ENCODE data around the gene IFT43.

IFT43 gene

GRCh38 chr14:75985618-75986438 is at the start of gene IFT43:
IFT43 (plus strand) TSS chr14:75985763; CDS start chr14:75985787, 24 bp downstream.
- H3K27me3 ChIP-seq (ENCODE audit: insufficient read depth, low read depth) = no peaks in the 10 kb centered on the region
- TF ChIP-seq CTCF (conservative IDR thresholded peaks at IDR 0.05; ENCODE audit: low read depth, low read length) = no peak
- H3K79me2 ChIP-seq (ENCODE audit: insufficient read depth, low read depth) = no peaks in the 10 kb centered on the region
- peaks cover 24% of the 10 kb centered on the region for H3K4me1 ChIP-seq (ENCODE audit: low read depth, poor library complexity, severe bottlenecking)
- H3K36me3 ChIP-seq (ENCODE audit: insufficient read depth) = no peaks in the 10 kb centered on the region
- no peak within 1 kb of the TSS for H3K4me3 ChIP-seq (IDR thresholded peaks at IDR 0.05; ENCODE audit: insufficient read depth, low read depth, low read length)
- H3K27ac ChIP-seq = no peak within 1 kb of the TSS; the same call in 1 of the 2 replicates
- no peaks in the 10 kb centered on the region for H4K20me1 ChIP-seq (ENCODE audit: insufficient read depth)
- H3K4me2 ChIP-seq = peak within 1 kb of the TSS; percentile 88
- peak within 1 kb of the TSS; percentile 66 for H3K9ac ChIP-seq
- peak within 1 kb of the TSS; percentile 75 for H2AFZ ChIP-seq (ENCODE audit: low read depth)

- Histone ChIP-seq H3K27me3 (ENCODE audit: insufficient read depth, low read depth) (no peaks in the 10 kb centered on the region), H3K9ac (no peak overlapping the region), H3K79me2 (ENCODE audit: insufficient read depth, low read depth) (no peaks in the 10 kb centered on the region), H2AFZ (ENCODE audit: low read depth) (no peak overlapping the region), H3K4me2 (no peak overlapping the region), H3K4me3 (IDR thresholded peaks at IDR 0.05; ENCODE audit: insufficient read depth, low read depth, low read length) (no peak overlapping the region), H3K36me3 (ENCODE audit: insufficient read depth) (no peaks in the 10 kb centered on the region), H4K20me1 (ENCODE audit: insufficient read depth) (no peaks in the 10 kb centered on the region), H3K4me1 (ENCODE audit: low read depth, poor library complexity, severe bottlenecking) (no peaks in the 10 kb centered on the region), H3K27ac (no peak overlapping the region)
- TF ChIP-seq CTCF (conservative IDR thresholded peaks at IDR 0.05; ENCODE audit: low read depth, low read length) = no peak
These were observed 46.4 kb upstream of the IFT43 start for GRCh38 chr14:75939200-75939599.

GRCh38 chr14:75941030-75941429 is 44.5 kb upstream of the IFT43 start:
- H3K36me3 ChIP-seq (ENCODE audit: insufficient read depth) = no peaks in the 10 kb centered on the region
- no peak for TF ChIP-seq CTCF (conservative IDR thresholded peaks at IDR 0.05; ENCODE audit: low read depth, low read length)

GRCh38 chr14:75944607-75945241 is 40.8 kb upstream of the IFT43 start:
- Histone ChIP-seq H3K4me1 (ENCODE audit: low read depth, poor library complexity, severe bottlenecking) (no peaks in the 10 kb centered on the region), H3K4me2 (no peak overlapping the region), H3K36me3 (ENCODE audit: insufficient read depth) (no peaks in the 10 kb centered on the region), H3K4me3 (IDR thresholded peaks at IDR 0.05; ENCODE audit: insufficient read depth, low read depth, low read length) (no peak overlapping the region), H3K27me3 (ENCODE audit: insufficient read depth, low read depth) (no peaks in the 10 kb centered on the region), H4K20me1 (ENCODE audit: insufficient read depth) (no peaks in the 10 kb centered on the region), H2AFZ (ENCODE audit: low read depth) (no peak overlapping the region), H3K79me2 (ENCODE audit: insufficient read depth, low read depth) (no peaks in the 10 kb centered on the region), H3K9ac (no peak overlapping the region), H3K27ac (no peak overlapping the region)
- no peak for TF ChIP-seq CTCF (conservative IDR thresholded peaks at IDR 0.05; ENCODE audit: low read depth, low read length)

More at GRCh38 chr14:75941030-75941429, 44.5 kb upstream of the IFT43 start:
- H4K20me1 ChIP-seq (ENCODE audit: insufficient read depth) = no peaks in the 10 kb centered on the region
- H3K9ac ChIP-seq = no peak overlapping the region
- H3K4me3 ChIP-seq (IDR thresholded peaks at IDR 0.05; ENCODE audit: insufficient read depth, low read depth, low read length) = no peak overlapping the region
- H3K4me1 ChIP-seq (ENCODE audit: low read depth, poor library complexity, severe bottlenecking) = no peaks in the 10 kb centered on the region
- no peaks in the 10 kb centered on the region for H3K27me3 ChIP-seq (ENCODE audit: insufficient read depth, low read depth)
- no peak overlapping the region for H3K4me2 ChIP-seq
- H3K27ac ChIP-seq = no peak overlapping the region
- no peaks in the 10 kb centered on the region for H3K79me2 ChIP-seq (ENCODE audit: insufficient read depth, low read depth)
- no peak overlapping the region for H2AFZ ChIP-seq (ENCODE audit: low read depth)

Measured in KMS-11 (cell line).